Activated CD4-positive, alpha-beta memory T cell treated with anti-CD3 and anti-CD28 coated beads, Interleukin-2, amount 10 ng/mL, durations not matched to agents 7 days and 5 days (primary cell): Measurements from ENCODE around the gene SRSF8. TPM values are rescaled to one million over a fixed set of nuclear protein-coding genes. Genes with fewer than 3 reads are reported as not detected.
A peak's percentile ranks its signal among the peaks of the same experiment; 100 is the strongest.

Experiments used
- CTCF ChIA-PET: fragments of 350-600 bp; sonication (Branson Sonifier 250); formaldehyde crosslinking; loops from one replicate; lab custom pipeline; 2021; ENCODE audit warnings: antibody characterized with exemption, inconsistent platforms; lab: Charles Lee
- POLR2A ChIA-PET: fragments of 350-600 bp; sonication (Branson Sonifier 250); formaldehyde crosslinking; loops from one replicate; lab custom pipeline; 2021; ENCODE audit warnings: antibody characterized with exemption; lab: Charles Lee
- DNase-seq: peaks from one replicate; pipeline ENCODE4 v3.0.0-alpha.2; 2020
- H3K27ac Mint-ChIP-seq: one replicate; pipeline ENCODE4 v1.8.0; 2021; ENCODE audit warnings: mild to moderate bottlenecking, mixed read lengths
- H3K27me3 Mint-ChIP-seq: one replicate; pipeline ENCODE4 v1.8.0; 2021; ENCODE audit warnings: mixed read lengths
- H3K36me3 Mint-ChIP-seq: one replicate; pipeline ENCODE4 v1.8.0; 2021; ENCODE audit warnings: low read depth, mixed read lengths
- H3K4me1 Mint-ChIP-seq: one replicate; pipeline ENCODE4 v1.8.0; 2021; ENCODE audit warnings: mixed read lengths
- H3K4me3 Mint-ChIP-seq: one replicate; pipeline ENCODE4 v1.8.0; 2021; ENCODE audit warnings: mild to moderate bottlenecking, mixed read lengths
- H3K9me3 Mint-ChIP-seq: one replicate; pipeline ENCODE4 v1.8.0; 2021; ENCODE audit warnings: mixed read lengths
- total RNA-seq, 2 experiments: library from RNA; stranded (reverse); gene quantifications; one replicate each; pipeline ENCODE4 v1.2.3, GENCODE V29; 2021

Gene SRSF8
- total RNA-seq, 2 experiments from 2014 or later = 33.0 to 34.7 TPM

- no peaks in the 10 kb centered on the region for H3K4me1 Mint-ChIP-seq
- H3K36me3 Mint-ChIP-seq = no peaks in the 10 kb centered on the region
- CTCF ChIA-PET = interaction anchor here (1.5 kb wide), 1 partner anchor 13 kb away, joined by 5 read pairs; the partner anchor contains the start of gene SRSF8
Measured at GRCh38 chr11:95054356-95054755, 12.4 kb upstream of the SRSF8 start.

GRCh38 chr11:95055283-95055897 lies 11.3 kb upstream of the SRSF8 start:
- H3K27me3 Mint-ChIP-seq = peaks cover 19% of the 10 kb centered on the region
- H3K36me3 Mint-ChIP-seq = no peaks in the 10 kb centered on the region
- H3K27ac Mint-ChIP-seq = no peak overlapping the region
- no peaks in the 10 kb centered on the region for H3K4me1 Mint-ChIP-seq
- no peak overlapping the region for H3K4me3 Mint-ChIP-seq
- H3K9me3 Mint-ChIP-seq = no peaks in the 10 kb centered on the region
- no peak for DNase-seq
- ChIA-PET POLR2A (interaction anchor here (4.6 kb wide), 1 partner anchor 12 kb away, joined by 22 read pairs; the partner anchor contains the start of gene SRSF8), CTCF (interaction anchor here (1.5 kb wide), 1 partner anchor 12 kb away, joined by 5 read pairs; the partner anchor contains the start of gene SRSF8)

More at GRCh38 chr11:95054356-95054755, 12.4 kb upstream of the SRSF8 start:
- POLR2A ChIA-PET = no interaction called here
- no peak for DNase-seq
- Mint-ChIP-seq H3K4me3 (no peak overlapping the region), H3K9me3 (no peaks in the 10 kb centered on the region), H3K27me3 (peaks cover 19% of the 10 kb centered on the region), H3K27ac (no peak overlapping the region)

GRCh38 chr11:95057959-95058358 lies 8.8 kb upstream of the SRSF8 start:
- no peaks in the 10 kb centered on the region for H3K9me3 Mint-ChIP-seq
- peaks cover 27% of the 10 kb centered on the region for H3K27me3 Mint-ChIP-seq
- no peaks in the 10 kb centered on the region for H3K4me1 Mint-ChIP-seq
- no peak overlapping the region for H3K4me3 Mint-ChIP-seq
- H3K27ac Mint-ChIP-seq = no peak overlapping the region
- DNase-seq = no peak
- ChIA-PET CTCF (interaction anchor here (2.1 kb wide), 1 partner anchor 9 kb away, joined by 7 read pairs; the partner anchor contains the start of gene SRSF8), POLR2A (interaction anchor here (4.6 kb wide), 1 partner anchor 10 kb away, joined by 22 read pairs; the partner anchor contains the start of gene SRSF8)
- H3K36me3 Mint-ChIP-seq = no peaks in the 10 kb centered on the region

- no peaks in the 10 kb centered on the region for H3K36me3 Mint-ChIP-seq
- DNase-seq = no peak
- no peaks in the 10 kb centered on the region for H3K9me3 Mint-ChIP-seq
- no peak overlapping the region for H3K27ac Mint-ChIP-seq
- peaks cover 26% of the 10 kb centered on the region for H3K27me3 Mint-ChIP-seq
- ChIA-PET CTCF (no interaction called here), POLR2A (interaction anchor here (4.6 kb wide), 1 partner anchor 9 kb away, joined by 22 read pairs; the partner anchor contains the start of gene SRSF8)
- no peak overlapping the region for H3K4me3 Mint-ChIP-seq
- no peaks in the 10 kb centered on the region for H3K4me1 Mint-ChIP-seq
Measured at GRCh38 chr11:95058621-95059020, 8.1 kb upstream of the SRSF8 start.

GRCh38 chr11:95059046-95059445 lies 7.7 kb upstream of the SRSF8 start:
- Mint-ChIP-seq H3K4me3 (no peak overlapping the region), H3K27me3 (peaks cover 22% of the 10 kb centered on the region)
- POLR2A ChIA-PET = interaction anchor here (4.6 kb wide), 1 partner anchor 9 kb away, joined by 22 read pairs; the partner anchor contains the start of gene SRSF8

GRCh38 chr11:95065336-95065735 lies 1.4 kb upstream of the SRSF8 start:
- Mint-ChIP-seq H3K27me3 (peaks cover 11% of the 10 kb centered on the region), H3K4me3 (no peak overlapping the region), H3K27ac (no peak overlapping the region), H3K36me3 (peaks cover 8% of the 10 kb centered on the region), H3K9me3 (no peaks in the 10 kb centered on the region), H3K4me1 (peaks cover 17% of the 10 kb centered on the region)
- no peak for DNase-seq
- ChIA-PET CTCF (interaction anchor here (9.3 kb wide), 1 partner anchor 26 kb away, joined by 167 read pairs; the partner anchor contains the start of gene ENDOD1), POLR2A (interaction anchor here (0.6 to 11.4 kb wide), 2 partner anchors 26 to 73 kb away, joined by 3 to 253 read pairs; partner anchors contain the start of gene ENDOD1)

More at GRCh38 chr11:95059046-95059445, 7.7 kb upstream of the SRSF8 start:
- Mint-ChIP-seq H3K36me3 (no peaks in the 10 kb centered on the region), H3K9me3 (no peaks in the 10 kb centered on the region), H3K27ac (no peak overlapping the region), H3K4me1 (no peaks in the 10 kb centered on the region)
- DNase-seq = no peak
- CTCF ChIA-PET = no interaction called here

GRCh38 chr11:95067039-95067840 lies 521 bp downstream of the SRSF8 start:
- no peaks in the 10 kb centered on the region for H3K9me3 Mint-ChIP-seq
- H3K4me1 Mint-ChIP-seq = peaks cover 25% of the 10 kb centered on the region
- peak overlapping the region; percentile 94 for H3K27ac Mint-ChIP-seq
- peak; percentile 76 for DNase-seq
- H3K36me3 Mint-ChIP-seq = peaks cover 14% of the 10 kb centered on the region
- peak overlapping the region; percentile 92 for H3K4me3 Mint-ChIP-seq
- ChIA-PET POLR2A (interaction anchor here (0.5 to 11.4 kb wide), 42 partner anchors 9 to 1326 kb away, joined by 3 to 253 read pairs (median 4); partner anchors contain the start of genes ANKRD49, C11orf54, CCDC82 and CEP57), CTCF (interaction anchor here (0.6 to 9.3 kb wide), 27 partner anchors 9 to 1275 kb away, joined by 3 to 167 read pairs (median 5); partner anchors contain the start of genes CEP57, CWC15, ENDOD1 and FAM76B)
- peaks cover under 1% of the 10 kb centered on the region for H3K27me3 Mint-ChIP-seq

- no peak for DNase-seq
- peak overlapping the region; percentile 94 for H3K27ac Mint-ChIP-seq
- no peaks in the 10 kb centered on the region for H3K27me3 Mint-ChIP-seq
- peaks cover 14% of the 10 kb centered on the region for H3K36me3 Mint-ChIP-seq
- peaks cover 25% of the 10 kb centered on the region for H3K4me1 Mint-ChIP-seq
- ChIA-PET POLR2A (interaction anchor here (0.7 to 11.4 kb wide), 33 partner anchors 9 to 1327 kb away, joined by 3 to 253 read pairs (median 5); partner anchors contain the start of genes ANKRD49, C11orf54, CCDC82 and CEP57), CTCF (interaction anchor here (0.9 to 9.3 kb wide), 21 partner anchors 9 to 724 kb away, joined by 3 to 167 read pairs (median 7); partner anchors contain the start of genes CEP57, CWC15, ENDOD1 and FAM76B)
- no peaks in the 10 kb centered on the region for H3K9me3 Mint-ChIP-seq
- peak overlapping the region; percentile 92 for H3K4me3 Mint-ChIP-seq
Measured at GRCh38 chr11:95067841-95068219, 1.1 kb downstream of the SRSF8 start.

GRCh38 chr11:95068549-95068948 lies 1.8 kb downstream of the SRSF8 start:
- DNase-seq = peak; percentile 83
- POLR2A ChIA-PET = interaction anchor here (1.0 to 11.4 kb wide), 24 partner anchors 9 to 1321 kb away, joined by 3 to 253 read pairs (median 8); partner anchors contain the start of genes CCDC82, CEP57, CWC15 and ENDOD1
- Mint-ChIP-seq H3K36me3 (peaks cover 14% of the 10 kb centered on the region), H3K9me3 (no peaks in the 10 kb centered on the region), H3K27ac (peak overlapping the region; percentile 94), H3K4me1 (peaks cover 25% of the 10 kb centered on the region), H3K4me3 (peak overlapping the region; percentile 92), H3K27me3 (no peaks in the 10 kb centered on the region)
- CTCF ChIA-PET = interaction anchor here (0.6 to 9.3 kb wide), 13 partner anchors 12 to 723 kb away, joined by 3 to 167 read pairs (median 14); partner anchors contain the start of genes CEP57, CWC15, ENDOD1 and FAM76B

- Mint-ChIP-seq H3K9me3 (no peaks in the 10 kb centered on the region), H3K36me3 (peaks cover 14% of the 10 kb centered on the region), H3K27me3 (no peaks in the 10 kb centered on the region), H3K4me3 (no peak overlapping the region), H3K4me1 (peaks cover 25% of the 10 kb centered on the region), H3K27ac (no peak overlapping the region)
- ChIA-PET CTCF (interaction anchor here (0.6 to 9.3 kb wide), 10 partner anchors 10 to 635 kb away, joined by 3 to 167 read pairs (median 4); partner anchors contain the start of genes CWC15, ENDOD1 and KDM4D), POLR2A (interaction anchor here (1.0 to 11.4 kb wide), 5 partner anchors 10 to 720 kb away, joined by 3 to 253 read pairs (median 83); partner anchors contain the start of genes CEP57, ENDOD1 and FAM76B)
- DNase-seq = no peak
Measured at GRCh38 chr11:95070471-95070870, 3.8 kb downstream of the SRSF8 start.

GRCh38 chr11:95072948-95073347 lies 6.2 kb downstream of the SRSF8 start:
- H3K27me3 Mint-ChIP-seq = no peaks in the 10 kb centered on the region
- H3K4me3 Mint-ChIP-seq = no peak overlapping the region
- H3K4me1 Mint-ChIP-seq = peaks cover 24% of the 10 kb centered on the region
- CTCF ChIA-PET = interaction anchor here (0.6 to 9.3 kb wide), 6 partner anchors 9 to 1149 kb away, joined by 3 to 167 read pairs (median 4); partner anchors contain the start of gene ENDOD1
- POLR2A ChIA-PET = interaction anchor here (1.0 to 11.4 kb wide), 3 partner anchors 12 to 718 kb away, joined by 3 to 253 read pairs (median 5); partner anchors contain the start of genes CEP57 and ENDOD1
- peaks cover 11% of the 10 kb centered on the region for H3K36me3 Mint-ChIP-seq
- DNase-seq = no peak
- H3K9me3 Mint-ChIP-seq = no peaks in the 10 kb centered on the region
- no peak overlapping the region for H3K27ac Mint-ChIP-seq
